Mesendoderm (in vitro differentiated cells): Measurements from ENCODE around the gene BCL7B. TPM values are rescaled to one million over a fixed set of nuclear protein-coding genes. Genes with fewer than 3 reads are reported as not detected.

Source experiments
- DNase-seq: peaks from one replicate; pipeline ENCODE4 v3.0.0; 2013
- H2AK5ac ChIP-seq: 2 replicates; pipeline ENCODE4 v1.6.1; 2013; ENCODE audit warnings: low read length, inconsistent platforms
- H2BK120ac ChIP-seq: 2 replicates; pipeline ENCODE4 v1.6.1; 2013; ENCODE audit warnings: low read depth, mild to moderate bottlenecking, low read length, moderate library complexity, mixed read lengths
- H2BK15ac ChIP-seq: replicated peaks from 2 replicates; pipeline ENCODE4 v1.6.1; 2013; ENCODE audit warnings: low read depth, mild to moderate bottlenecking, moderate library complexity
- H2BK5ac ChIP-seq: 2 replicates; pipeline ENCODE4 v1.6.1; 2013; ENCODE audit warnings: low read length, inconsistent platforms
- H3K18ac ChIP-seq: 2 replicates; pipeline ENCODE4 v1.6.1; 2013; ENCODE audit warnings: mild to moderate bottlenecking, low read length, mixed read lengths
- H3K23ac ChIP-seq: one replicate; pipeline ENCODE4 v1.6.1; 2013; ENCODE audit warnings: low read length
- H3K27ac ChIP-seq: 2 replicates; pipeline ENCODE4 v1.5.1; 2013; ENCODE audit warnings: low read depth, mild to moderate bottlenecking, inconsistent platforms, low read length, moderate library complexity
- H3K27me3 ChIP-seq: 2 replicates; pipeline ENCODE4 v1.6.1; 2013; ENCODE audit warnings: low read length, control low read depth, mild to moderate bottlenecking, inconsistent platforms; ENCODE audit not compliant: insufficient read depth, poor library complexity
- H3K36me3 ChIP-seq: 2 replicates; pipeline ENCODE4 v1.6.1; 2013; ENCODE audit warnings: low read length, inconsistent platforms; ENCODE audit not compliant: control insufficient read depth, insufficient read depth
- H3K4ac ChIP-seq: one replicate; pipeline ENCODE4 v1.6.1; 2013; ENCODE audit warnings: low read depth, mild to moderate bottlenecking, low read length, moderate library complexity
- H3K4me1 ChIP-seq: 2 replicates; pipeline ENCODE4 v1.6.1; 2013; ENCODE audit warnings: low read depth, low read length, inconsistent platforms; ENCODE audit not compliant: control insufficient read depth
- H3K4me2 ChIP-seq: 2 replicates; pipeline ENCODE4 v1.6.1; 2013; ENCODE audit warnings: low read length
- H3K4me3 ChIP-seq: 2 replicates; pipeline ENCODE4 v1.5.1; 2013; ENCODE audit warnings: mild to moderate bottlenecking, low read length
- H3K56ac ChIP-seq: one replicate; pipeline ENCODE4 v1.6.1; 2013; ENCODE audit warnings: low read length
- H3K79me1 ChIP-seq: 2 replicates; pipeline ENCODE4 v1.6.1; 2013; ENCODE audit warnings: low read length, inconsistent platforms
- H3K79me2 ChIP-seq: 2 replicates; pipeline ENCODE4 v1.6.1; 2013; ENCODE audit warnings: mild to moderate bottlenecking, low read length; ENCODE audit not compliant: control insufficient read depth, insufficient read depth
- H3K9ac ChIP-seq: 2 replicates; pipeline ENCODE4 v1.6.1; 2013; ENCODE audit warnings: low read length, inconsistent platforms
- H4K5ac ChIP-seq: one replicate; pipeline ENCODE4 v1.6.1; 2013; ENCODE audit warnings: low read length
- H4K8ac ChIP-seq: one replicate; pipeline ENCODE4 v1.6.1; 2013; ENCODE audit warnings: low read depth, mild to moderate bottlenecking, control low read depth, low read length, moderate library complexity
- WGBS: extraction: QIAGEN DNeasy Blood & Tissue Kit; methylation state at CpG from one replicate; pipeline ENCODE4 v1.1.7; 2013; ENCODE audit warnings: low lambda C conversion rate, missing lambda C conversion rate; ENCODE audit not compliant: insufficient coverage; ENCODE audit errors: extremely low coverage; 5-methylcytosine and 5-hydroxymethylcytosine counted together
- polyA plus RNA-seq, 2 experiments: library from polyadenylated mRNA; stranded (reverse); fragments of 200-250 nt; gene quantifications; one replicate each; pipeline ENCODE4 v1.2.3, GENCODE V29; 2013

Gene BCL7B
- 45.0 TPM for polyA plus RNA-seq (2013, experiment 1 of 2)
- 45.5 TPM for polyA plus RNA-seq (2013, experiment 2 of 2)

DNA sequence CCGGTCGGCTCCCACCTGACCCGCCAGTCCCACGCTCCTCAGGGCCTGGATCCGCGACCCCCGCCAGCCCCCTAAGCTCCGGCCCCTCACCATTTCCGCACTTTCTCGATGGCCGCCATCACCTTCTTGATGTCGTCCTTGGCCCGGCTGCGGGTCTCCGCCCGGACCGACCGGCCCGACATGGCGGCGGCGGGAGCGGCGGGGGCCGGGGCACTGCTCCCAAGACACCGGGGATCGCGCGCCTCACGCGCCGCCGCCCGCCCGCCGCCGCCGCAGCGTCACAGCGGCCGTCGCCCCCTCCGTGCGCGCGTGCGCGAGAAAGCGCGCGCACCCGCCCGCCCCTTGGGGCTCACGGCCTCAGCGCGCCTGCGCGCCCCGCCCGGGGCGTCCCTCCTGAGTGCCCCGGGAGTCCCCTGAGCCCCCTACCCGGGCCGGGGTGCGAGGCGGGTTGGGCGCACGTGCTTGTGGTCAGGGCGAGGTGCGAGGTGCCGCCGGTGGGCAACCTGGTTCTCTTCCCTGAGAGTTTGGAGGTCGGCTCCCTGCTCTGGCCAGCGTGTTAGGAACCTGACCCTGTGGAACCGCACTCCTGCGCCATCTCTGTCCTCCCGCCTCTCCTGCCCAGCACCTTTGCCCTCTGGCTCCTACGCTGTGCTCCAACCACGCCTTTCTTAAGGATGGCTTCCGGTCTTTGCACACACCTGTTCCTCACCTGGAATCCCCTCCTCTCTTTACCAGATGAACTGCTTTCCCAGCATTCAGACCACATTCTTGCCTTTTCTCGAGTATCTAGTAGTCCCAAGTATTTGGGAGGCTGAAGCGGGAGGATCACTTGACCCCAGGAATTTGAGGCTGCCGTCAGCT, at the start of gene BCL7B:
TSS of gene BCL7B (minus strand) at position 294 of the 861 bp plus-strand sequence. CDS start at position 182, 112 bp downstream.
- no CpG with 5 or more reads among the region's 83 CpGs for WGBS
- H3K4me2 ChIP-seq, result peak within 1 kb of the TSS; percentile 86
- no peak within 1 kb of the TSS for H2BK5ac ChIP-seq

DNA sequence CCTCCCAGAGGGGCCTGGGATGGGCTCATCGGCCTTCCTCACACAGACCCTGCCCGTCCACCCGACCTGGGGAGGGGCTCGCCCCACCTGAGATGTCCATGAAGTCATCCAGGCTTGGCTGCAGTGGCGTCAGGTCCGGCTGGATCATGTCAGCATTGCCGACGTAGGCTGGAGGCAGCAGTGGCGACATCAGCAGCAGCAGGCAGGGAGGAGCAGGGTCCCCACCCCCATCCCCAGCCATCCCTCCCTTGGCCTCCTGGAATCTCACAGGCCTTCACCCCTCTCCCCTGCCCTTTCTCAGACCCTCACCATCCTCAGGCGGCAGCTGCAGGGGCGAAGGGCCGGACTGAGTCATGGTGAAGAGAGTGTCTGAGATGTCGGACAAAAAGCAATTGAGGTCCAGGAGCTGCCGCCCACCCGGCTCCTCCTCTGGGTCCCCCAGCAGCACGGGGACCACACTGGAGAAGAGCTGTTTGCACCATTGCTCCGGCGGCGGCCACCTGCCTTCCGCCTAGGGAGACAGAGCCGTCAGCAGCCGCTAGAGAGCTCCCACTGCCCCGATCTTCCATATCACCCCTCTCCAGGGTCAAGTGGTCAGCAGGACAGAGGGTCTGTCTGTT, 48.2 kb upstream of the BCL7B start:
- Histone ChIP-seq H2BK5ac (no peak overlapping the region), H3K27me3 (no peaks in the 10 kb centered on the region), H3K27ac (no peak overlapping the region), H3K79me2 (no peaks in the 10 kb centered on the region), H4K8ac (no peak overlapping the region), H2AK5ac (no peak overlapping the region), H2BK15ac (no peak overlapping the region), H3K23ac (no peak overlapping the region), H4K5ac (no peak overlapping the region), H3K4me3 (no peak overlapping the region), H3K56ac (no peak overlapping the region), H3K79me1 (no peaks in the 10 kb centered on the region), H3K36me3 (no peaks in the 10 kb centered on the region), H3K18ac (no peak overlapping the region), H3K4me2 (no peak overlapping the region), H3K4me1 (no peaks in the 10 kb centered on the region), H2BK120ac (no peak overlapping the region), H3K9ac (no peak overlapping the region), H3K4ac (no peak overlapping the region)
- no CpG with 5 or more reads among the region's 23 CpGs for WGBS
- no peak for DNase-seq

More for the DNA sequence above, at the start of gene BCL7B:
- peak; percentile 79 for DNase-seq
- H3K4me1 ChIP-seq, result no peaks in the 10 kb centered on the region
- H3K18ac ChIP-seq, result peak within 1 kb of the TSS; percentile 97
- H2BK120ac ChIP-seq, result no peak within 1 kb of the TSS
- no peak within 1 kb of the TSS for H4K5ac ChIP-seq
- H3K27me3 ChIP-seq, result no peaks in the 10 kb centered on the region
- H4K8ac ChIP-seq, result peak within 1 kb of the TSS; percentile 99
- H3K79me2 ChIP-seq, result peaks cover 22% of the 10 kb centered on the region
- peak within 1 kb of the TSS; percentile 98 for H3K9ac ChIP-seq
- H2AK5ac ChIP-seq, result no peak within 1 kb of the TSS
- H3K56ac ChIP-seq, result peak within 1 kb of the TSS; percentile 99
- H3K27ac ChIP-seq, result peak within 1 kb of the TSS; percentile 99
- no peak within 1 kb of the TSS for H2BK15ac ChIP-seq
- no peaks in the 10 kb centered on the region for H3K36me3 ChIP-seq
- peak within 1 kb of the TSS; percentile 72 for H3K4me3 ChIP-seq
- peak within 1 kb of the TSS; percentile 95 for H3K4ac ChIP-seq
- H3K79me1 ChIP-seq, result peaks cover 12% of the 10 kb centered on the region
- H3K23ac ChIP-seq, result no peak within 1 kb of the TSS

- Histone ChIP-seq H3K4ac (no peak overlapping the region), H4K5ac (no peak overlapping the region), H3K27ac (no peak overlapping the region)
Measured at GRCh38 chr7:73602721-73603651, 45.5 kb upstream of the BCL7B start.

DNA sequence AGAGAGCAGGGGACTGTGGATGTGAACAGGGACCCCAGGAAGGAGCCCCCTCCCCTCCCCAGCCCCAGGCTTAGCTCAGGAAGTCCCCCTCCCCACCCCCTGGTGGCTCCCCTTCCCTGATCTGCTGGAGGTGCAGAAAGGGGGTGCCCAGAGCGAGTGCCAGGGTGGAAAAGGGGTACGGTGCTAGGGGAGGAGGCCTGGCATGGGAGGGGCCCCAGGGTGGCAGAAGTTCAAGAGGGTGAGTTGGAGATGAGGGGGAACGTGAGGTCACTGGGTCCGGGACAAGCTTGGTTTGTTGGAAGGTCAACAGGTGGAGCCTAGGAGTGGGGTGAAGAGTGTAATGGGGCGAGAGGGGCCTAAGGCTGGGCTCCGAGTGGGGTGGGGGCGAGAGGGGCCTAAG, 42.4 kb upstream of the BCL7B start:
- no peaks in the 10 kb centered on the region for H3K36me3 ChIP-seq
- no peak overlapping the region for H2AK5ac ChIP-seq
- H3K9ac ChIP-seq, result no peak overlapping the region
- no peak for DNase-seq
- H3K23ac ChIP-seq, result no peak overlapping the region
- no peaks in the 10 kb centered on the region for H3K79me1 ChIP-seq
- no peak overlapping the region for H3K27ac ChIP-seq
- no peak overlapping the region for H3K56ac ChIP-seq
- H3K4me2 ChIP-seq, result no peak overlapping the region
- H2BK15ac ChIP-seq, result no peak overlapping the region
- H4K5ac ChIP-seq, result no peak overlapping the region
- H2BK5ac ChIP-seq, result no peak overlapping the region
- no peak overlapping the region for H3K18ac ChIP-seq
- H3K4me1 ChIP-seq, result no peaks in the 10 kb centered on the region
- WGBS, result no CpG with 5 or more reads among the region's 7 CpGs
- no peak overlapping the region for H3K4me3 ChIP-seq
- H2BK120ac ChIP-seq, result no peak overlapping the region
- no peaks in the 10 kb centered on the region for H3K27me3 ChIP-seq
- no peak overlapping the region for H3K4ac ChIP-seq
- no peak overlapping the region for H4K8ac ChIP-seq
- no peaks in the 10 kb centered on the region for H3K79me2 ChIP-seq

More at GRCh38 chr7:73602721-73603651, 45.5 kb upstream of the BCL7B start:
- Histone ChIP-seq H3K18ac (no peak overlapping the region), H2AK5ac (no peak overlapping the region), H3K79me1 (no peaks in the 10 kb centered on the region), H2BK5ac (no peak overlapping the region), H3K23ac (no peak overlapping the region), H3K36me3 (no peaks in the 10 kb centered on the region), H3K27me3 (no peaks in the 10 kb centered on the region), H3K79me2 (no peaks in the 10 kb centered on the region), H3K9ac (no peak overlapping the region), H3K4me3 (no peak overlapping the region), H3K56ac (no peak overlapping the region), H3K4me2 (no peak overlapping the region), H2BK15ac (no peak overlapping the region), H4K8ac (no peak overlapping the region), H3K4me1 (no peaks in the 10 kb centered on the region), H2BK120ac (no peak overlapping the region)
- WGBS, result no CpG with 5 or more reads among the region's 22 CpGs
- no peak for DNase-seq

GRCh38 chr7:73599151-73599882, 41.8 kb upstream of the BCL7B start:
- Histone ChIP-seq H3K4me1 (no peaks in the 10 kb centered on the region), H2BK15ac (no peak overlapping the region), H3K79me1 (no peaks in the 10 kb centered on the region), H2BK120ac (no peak overlapping the region), H3K4me2 (no peak overlapping the region), H3K27me3 (no peaks in the 10 kb centered on the region), H3K23ac (no peak overlapping the region), H2AK5ac (no peak overlapping the region), H3K9ac (no peak overlapping the region), H4K5ac (no peak overlapping the region), H3K36me3 (no peaks in the 10 kb centered on the region), H2BK5ac (no peak overlapping the region), H3K18ac (no peak overlapping the region), H3K4ac (no peak overlapping the region), H4K8ac (no peak overlapping the region), H3K56ac (no peak overlapping the region), H3K27ac (no peak overlapping the region), H3K79me2 (no peaks in the 10 kb centered on the region), H3K4me3 (no peak overlapping the region)
- no peak for DNase-seq
- no CpG with 5 or more reads among the region's 13 CpGs for WGBS
